GM12878 (cell line): Measurements from ENCODE around the gene HEG1. TPM values are rescaled to one million over a fixed set of nuclear protein-coding genes. Genes with fewer than 3 reads are reported as not detected.

Experiments used
- ATAC-seq: fragments of 200-7000 bp; cut with Tn5 transposase; 3 replicates; pipeline ENCODE4 v1.9.1; 2020; ENCODE audit warnings: mild to moderate bottlenecking, moderate library complexity
- BruUV-seq: library from RNA; stranded (reverse); fragments of 400-500 nt; replicated peaks from 2 replicates; lab custom pipeline; 2021; lab: Mats Ljungman, UMichigan
- CTCF ChIA-PET: fragments of 300-600 bp; sonication (Branson Sonifier 250); formaldehyde crosslinking; extraction: SDS; loops from one replicate; lab custom pipeline; 2021; ENCODE audit warnings: inconsistent platforms; lab: Yijun Ruan, JAX
- POLR2A ChIA-PET: fragments of 350-600 bp; formaldehyde crosslinking; extraction: SDS; loops from one replicate; lab custom pipeline; 2021; ENCODE audit warnings: inconsistent platforms; lab: Charles Lee
- RAD21 ChIA-PET: fragments of 300-600 bp; sonication (Branson Sonifier 250); formaldehyde crosslinking; loops from one replicate; lab custom pipeline; 2023; ENCODE audit warnings: antibody characterized with exemption; ENCODE audit not compliant: unreplicated experiment; lab: Charles Lee
- SMC1A ChIA-PET: fragments of 300-600 bp; sonication (Branson Sonifier 250); formaldehyde crosslinking; loops from one replicate; lab custom pipeline; 2023; ENCODE audit not compliant: unreplicated experiment, uncharacterized antibody; lab: Charles Lee
- DNase-seq: peaks from one replicate; pipeline ENCODE4 v3.0.0-alpha.2; 2011; ENCODE audit warnings: low read depth, low spot score
- FAIRE-seq: peaks from 3 replicates; lab custom pipeline; 2011; peaks lifted over from hg19 to GRCh38; lab: Jason Lieb, UNC
- H2AFZ ChIP-seq: 2 replicates; pipeline ENCODE4 v1.6.0; 2011; ENCODE audit warnings: low read depth, low read length, control low read depth; ENCODE audit not compliant: control insufficient read depth
- H3K27ac ChIP-seq: 2 replicates; pipeline ENCODE4 v1.5.1; 2011; ENCODE audit warnings: control low read depth; ENCODE audit not compliant: control insufficient read depth, insufficient read depth
- H3K27me3 ChIP-seq, 2 experiments: replicated peaks in 1 of 2; 2 replicates each; pipeline versions ENCODE4 v1.6.0 to v1.6.1; 2011; ENCODE audit warnings: low read length in 1 of 2; ENCODE audit not compliant: control insufficient read depth in 2 of 2, insufficient read depth in 2 of 2
- H3K36me3 ChIP-seq, 2 experiments: 2 replicates each; pipeline ENCODE4 v1.5.1; 2011; ENCODE audit warnings: low read length in 1 of 2; ENCODE audit not compliant: control insufficient read depth in 2 of 2, insufficient read depth in 2 of 2
- H3K4me1 ChIP-seq: 2 replicates; pipeline ENCODE4 v1.6.1; 2011; ENCODE audit warnings: mild to moderate bottlenecking, low read length, moderate library complexity, mixed read lengths; ENCODE audit not compliant: control insufficient read depth, insufficient read depth
- H3K4me2 ChIP-seq: 2 replicates; pipeline ENCODE4 v1.6.0; 2011; ENCODE audit warnings: control low read depth; ENCODE audit not compliant: control insufficient read depth, insufficient read depth
- H3K4me3 ChIP-seq: fragments of 200-600 bp; sonication (generic); 2 replicates; pipeline ENCODE4 v1.5.1; 2016
- H3K79me2 ChIP-seq: 2 replicates; pipeline ENCODE4 v1.6.0; 2011; ENCODE audit warnings: low read length; ENCODE audit not compliant: control insufficient read depth, insufficient read depth
- H3K9ac ChIP-seq: 2 replicates; pipeline ENCODE4 v1.8.0; 2011; ENCODE audit warnings: low read length, control low read depth, mixed read lengths; ENCODE audit not compliant: control insufficient read depth, insufficient read depth
- H3K9me3 ChIP-seq: replicated peaks from 3 replicates; pipeline ENCODE4 v1.5.1; 2011; ENCODE audit warnings: mild to moderate bottlenecking, low read length; ENCODE audit not compliant: control insufficient read depth, insufficient read depth
- H4K20me1 ChIP-seq: 2 replicates; pipeline ENCODE4 v1.6.0; 2011; ENCODE audit not compliant: control insufficient read depth, insufficient read depth
- CEBPB ChIP-seq, 2 experiments: fragments of 150-350 bp in 1 of 2; IDR thresholded peaks; 2 replicates each; pipeline ENCODE4 v1.6.1; 2012 to 2014; ENCODE audit warnings: low read depth in 2 of 2, low read length in 2 of 2, borderline replicate concordance in 1 of 2, inconsistent platforms in 1 of 2
- CHD2 ChIP-seq: IDR thresholded peaks from 2 replicates; pipeline ENCODE4 v1.6.1; 2011; ENCODE audit warnings: low read depth, low read length, improper control_type of control experiment, borderline replicate concordance
- HCFC1 ChIP-seq: fragments of 150-350 bp; IDR thresholded peaks from 2 replicates; pipeline ENCODE4 v1.6.1; 2014; ENCODE audit warnings: low read length
- NR2F1 ChIP-seq: fragments of 450-650 bp; conservative IDR thresholded peaks from 2 replicates; pipeline ENCODE4 v1.6.1; 2017; ENCODE audit warnings: mild to moderate bottlenecking
- RBBP5 ChIP-seq: fragments of 200-600 bp; sonication (generic); conservative IDR thresholded peaks from 2 replicates; pipeline ENCODE4 v1.6.1; 2016
- RUNX3 ChIP-seq: IDR thresholded peaks from 2 replicates; pipeline ENCODE4 v1.6.1; 2012; ENCODE audit warnings: low read length, inconsistent platforms
- SIX5 ChIP-seq: IDR thresholded peaks from 2 replicates; pipeline ENCODE4 v1.6.1; 2011; ENCODE audit warnings: mild to moderate bottlenecking, low read depth, low read length, moderate library complexity; ENCODE audit not compliant: severe bottlenecking
- STAT3 ChIP-seq: IDR thresholded peaks from 2 replicates; pipeline ENCODE4 v1.6.1; 2011; ENCODE audit warnings: low read depth, low read length, improper control_type of control experiment
- TAF1 ChIP-seq: IDR thresholded peaks from 2 replicates; pipeline ENCODE4 v1.6.1; 2011; ENCODE audit warnings: mild to moderate bottlenecking, low read depth, low read length, borderline replicate concordance
- ZNF592 ChIP-seq: fragments of 450-650 bp; IDR thresholded peaks from 2 replicates; pipeline ENCODE4 v1.6.1; 2017; ENCODE audit warnings: mild to moderate bottlenecking, moderate library complexity
- WGBS: methylation state at CpG from one replicate; pipeline ENCODE4 v1.1.6; 2016; ENCODE audit warnings: low lambda C conversion rate; ENCODE audit not compliant: insufficient replicate concordance, insufficient coverage; ENCODE audit errors: missing lambda C conversion rate; 5-methylcytosine and 5-hydroxymethylcytosine counted together
- in situ Hi-C: fragments of 300-500 bp; cut with MboI; formaldehyde crosslinking; loops from 9 replicates; pipeline ENCODE4 v1.14.3; 2018; ENCODE audit warnings: mixed read lengths
- intact Hi-C: fragments of 100-400 bp; cut with micrococcal nuclease; formaldehyde crosslinking; loops from one replicate; pipeline ENCODE4 v1.14.2; 2022; ENCODE audit not compliant: unreplicated experiment
- polyA plus RNA-seq, 11 experiments: library from polyadenylated mRNA; depleted of rRNA in 4 of 11; unstranded in 6 of 11; stranded (reverse) in 5 of 11; fragments of >200 nt; fragmentation: Nextera tagmentation in 4 of 11; fragmentation: Illumina TruSeq in 1 of 11; extraction: Ambion mirVana in 4 of 11; extraction: Trizol in 1 of 11; gene quantifications; 1 replicate in 1 of 11; 2 replicates in 10 of 11; pipeline versions ENCODE4 v1.2.1 to v1.2.3, GENCODE V29; 2011 to 2016; ENCODE audit warnings: inconsistent platforms in 2 of 11, missing spikeins in 2 of 11, low read depth in 1 of 11
- total RNA-seq, 4 experiments: library from RNA; depleted of rRNA in 3 of 4; stranded (reverse); fragments of >200 nt in 3 of 4; fragmentation: Illumina TruSeq in 1 of 4; extraction: Trizol in 1 of 4; gene quantifications; 2 replicates each; pipeline versions ENCODE4 v1.2.1 to v1.2.3, GENCODE V29; 2013 to 2021
- TF ChIP-seq, protein P1 (sequence below): IDR thresholded peaks from 2 replicates; pipeline ENCODE4 v1.6.1; 2012; ENCODE audit warnings: low read length, inconsistent platforms

Gene HEG1
- total and polyA plus RNA-seq, 10 of the 15 experiments (the other 5 are each of a cell fraction or from before 2014, with no cell fraction given): 2.2 to 32.1 (median 7.6) TPM

GRCh38 chr3:125103406-125103805 lies 47.6 kb upstream of the HEG1 start:
- peaks cover 2% of the 10 kb centered on the region; the same call in 2 of the 3 replicates for H3K9me3 ChIP-seq
- H3K4me3 ChIP-seq: peak overlapping the region; percentile 74; the same call in 1 of the 2 replicates
- H3K27me3 ChIP-seq: no peaks in the 10 kb centered on the region
- peak overlapping the region; percentile 48 for H3K27ac ChIP-seq
- peak overlapping the region; percentile 3 for H3K9ac ChIP-seq
- H4K20me1 ChIP-seq: no peaks in the 10 kb centered on the region
- FAIRE-seq (no peak), ATAC-seq (no peak), DNase-seq (no peak)
- H3K4me2 ChIP-seq: peak overlapping the region; percentile 86
- TF ChIP-seq STAT3 (no peak), CEBPB (IDR thresholded peaks at IDR 0.05; ENCODE audit: borderline replicate concordance in 1 of 2, low read depth in 2 of 2, low read length in 2 of 2) (no peak), RUNX3 (no peak)
- no peak overlapping the region for H2AFZ ChIP-seq
- RAD21 ChIA-PET: interaction anchor here (0.6 to 1.7 kb wide), 4 partner anchors 11 to 1519 kb away, joined by 4 to 5 read pairs (median 4); no protein-coding TSS in a partner anchor
- POLR2A ChIA-PET: interaction anchor here (0.8 to 0.9 kb wide), 3 partner anchors 11 to 49 kb away, joined by 3 to 4 read pairs (median 3); no protein-coding TSS in a partner anchor
- peaks cover 90% of the 10 kb centered on the region for H3K79me2 ChIP-seq
- WGBS: 80% methylated on average over 1 of the region's 1 CpG
- peaks cover 12% of the 10 kb centered on the region for H3K4me1 ChIP-seq
- BruUV-seq: no TSS peak
- SMC1A ChIA-PET: interaction anchor here (0.6 to 1.1 kb wide), 5 partner anchors 11 to 378 kb away, joined by 3 to 5 read pairs (median 3); no protein-coding TSS in a partner anchor
- intact Hi-C loops: no loop called here
- peaks cover 0 to 4% of the 10 kb centered on the region in 2 experiments; a peak in 1 of 4 replicates for H3K36me3 ChIP-seq
- CTCF ChIA-PET: interaction anchor here (0.6 kb wide), 1 partner anchor 176 kb away, joined by 6 read pairs; no protein-coding TSS in a partner anchor
- in situ Hi-C loops: no loop called here

- POLR2A ChIA-PET: interaction anchor here (0.5 to 0.9 kb wide), 2 partner anchors 15 to 1782 kb away, joined by 3 read pairs; no protein-coding TSS in a partner anchor
- Histone ChIP-seq H2AFZ (no peak overlapping the region), H3K27me3 (no peaks in the 10 kb centered on the region), H4K20me1 (no peaks in the 10 kb centered on the region), H3K36me3 (peaks cover 0 to 7% of the 10 kb centered on the region in 2 experiments; a peak in 1 of 4 replicates), H3K9me3 (peaks cover 2% of the 10 kb centered on the region; the same call in 2 of the 3 replicates), H3K27ac (peak overlapping the region; percentile 27; the same call in 1 of the 2 replicates), H3K4me2 (peak overlapping the region; percentile 86), H3K9ac (0 out of 2 replicates have a peak overlapping the region, but pooled peaks have one; percentile 3), H3K4me3 (peak overlapping the region; percentile 74), H3K79me2 (peaks cover 91% of the 10 kb centered on the region), H3K4me1 (peaks cover 7% of the 10 kb centered on the region; the same call in 1 of the 2 replicates)
- ATAC-seq (no peak), DNase-seq (no peak), FAIRE-seq (no peak)
- intact Hi-C loops: no loop called here
- BruUV-seq: no TSS peak
- WGBS: 85% methylated on average over 6 of the region's 6 CpGs
- SMC1A ChIA-PET: no interaction called here
- RAD21 ChIA-PET: interaction anchor here (1.2 to 1.4 kb wide), 2 partner anchors 17 to 51 kb away, joined by 4 to 5 read pairs; no protein-coding TSS in a partner anchor
- CTCF ChIA-PET: no interaction called here
- in situ Hi-C loops: no loop called here
- TF ChIP-seq TAF1 (no peak), CHD2 (no peak), NR2F1 (no peak), ZNF592 (no peak), SIX5 (no peak), RBBP5 (no peak), HCFC1 (no peak)
- TF ChIP-seq, protein P1, sequence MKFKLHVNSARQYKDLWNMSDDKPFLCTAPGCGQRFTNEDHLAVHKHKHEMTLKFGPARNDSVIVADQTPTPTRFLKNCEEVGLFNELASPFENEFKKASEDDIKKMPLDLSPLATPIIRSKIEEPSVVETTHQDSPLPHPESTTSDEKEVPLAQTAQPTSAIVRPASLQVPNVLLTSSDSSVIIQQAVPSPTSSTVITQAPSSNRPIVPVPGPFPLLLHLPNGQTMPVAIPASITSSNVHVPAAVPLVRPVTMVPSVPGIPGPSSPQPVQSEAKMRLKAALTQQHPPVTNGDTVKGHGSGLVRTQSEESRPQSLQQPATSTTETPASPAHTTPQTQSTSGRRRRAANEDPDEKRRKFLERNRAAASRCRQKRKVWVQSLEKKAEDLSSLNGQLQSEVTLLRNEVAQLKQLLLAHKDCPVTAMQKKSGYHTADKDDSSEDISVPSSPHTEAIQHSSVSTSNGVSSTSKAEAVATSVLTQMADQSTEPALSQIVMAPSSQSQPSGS: no peak
These were observed 46.7 kb upstream of the HEG1 start for GRCh38 chr3:125102470-125102869.
